ENCODE data around the gene TLCD5.

The TLCD5 gene

GRCh38 chr11:120306519-120307242, 18.4 kb upstream of the TLCD5 start:
- Histone ChIP-seq H3K9me3 (no peaks in the 10 kb centered on the region), H3K9ac (no peak overlapping the region), H3K27me3 (no peaks in the 10 kb centered on the region), H3K4me1 (peaks cover 8% of the 10 kb centered on the region; the same call in 1 of the 2 replicates), H3K4me3 (no peak overlapping the region), H3K4me2 (no peak overlapping the region), H3K36me3 (no peaks in the 10 kb centered on the region), H3K27ac (no peak overlapping the region), H4K20me1 (no peaks in the 10 kb centered on the region)
- TF ChIP-seq Cebpa-rat (IDR thresholded peaks at IDR 0.05) = no peak

DNA sequence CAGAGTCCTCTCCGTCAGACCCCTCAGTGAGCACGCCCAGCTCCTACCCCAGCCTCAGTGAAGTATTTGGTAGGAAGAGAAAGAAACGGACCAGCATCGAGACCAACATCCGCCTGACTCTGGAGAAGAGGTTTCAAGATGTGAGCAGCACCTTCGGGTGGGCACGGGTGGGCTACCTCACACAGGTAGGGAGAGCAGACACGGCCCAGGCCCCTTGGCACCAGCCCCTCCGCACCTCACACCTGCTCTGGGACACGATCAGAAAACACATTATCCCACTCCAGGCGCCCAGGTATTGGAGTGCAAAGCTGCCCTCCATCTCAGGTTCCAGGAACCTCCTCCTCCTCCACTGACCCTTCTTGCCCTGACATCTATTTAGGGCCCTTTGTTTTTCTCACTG, 17.6 kb upstream of the TLCD5 start:
- H3K4me1 ChIP-seq = peaks cover 8% of the 10 kb centered on the region; the same call in 1 of the 2 replicates
- no peak overlapping the region for H3K27ac ChIP-seq
- no peak overlapping the region for H3K4me2 ChIP-seq
- no peaks in the 10 kb centered on the region for H3K9me3 ChIP-seq
- H3K27me3 ChIP-seq = no peaks in the 10 kb centered on the region
- H3K36me3 ChIP-seq = no peaks in the 10 kb centered on the region
- no peak overlapping the region for H3K9ac ChIP-seq
- TF ChIP-seq Cebpa-rat (IDR thresholded peaks at IDR 0.05) = no peak
- no peak overlapping the region for H3K4me3 ChIP-seq
- H4K20me1 ChIP-seq = no peaks in the 10 kb centered on the region

DNA sequence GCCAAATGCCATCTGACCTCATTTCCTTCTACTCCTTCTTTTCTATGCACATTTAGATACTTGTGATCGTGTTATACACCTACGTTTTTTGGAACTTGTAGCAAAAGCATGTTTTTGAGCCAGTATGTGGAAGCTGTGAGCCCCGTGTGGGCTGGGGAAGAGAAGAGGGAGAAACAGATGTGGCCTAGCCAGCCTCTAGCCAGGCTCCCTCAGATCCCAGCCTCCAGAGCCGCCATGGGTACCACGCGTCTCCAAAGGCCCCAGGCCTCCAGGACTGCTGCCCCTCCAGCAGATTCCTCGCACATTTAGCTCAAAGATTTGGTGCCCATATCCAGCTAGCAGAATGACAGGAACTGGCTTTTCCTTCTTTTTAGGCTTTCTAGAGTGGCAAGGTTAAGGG, 17.0 kb upstream of the TLCD5 start:
- no peaks in the 10 kb centered on the region for H4K20me1 ChIP-seq
- H3K27me3 ChIP-seq = no peaks in the 10 kb centered on the region
- H3K36me3 ChIP-seq = no peaks in the 10 kb centered on the region
- no peak overlapping the region for H3K4me3 ChIP-seq
- no peak overlapping the region for H3K27ac ChIP-seq
- peaks cover 8% of the 10 kb centered on the region; the same call in 1 of the 2 replicates for H3K4me1 ChIP-seq
- no peak overlapping the region for H3K9ac ChIP-seq
- no peak overlapping the region for H3K4me2 ChIP-seq
- no peaks in the 10 kb centered on the region for H3K9me3 ChIP-seq
- TF ChIP-seq Cebpa-rat (IDR thresholded peaks at IDR 0.05) = no peak

GRCh38 chr11:120310870-120311269, 14.2 kb upstream of the TLCD5 start:
- no peaks in the 10 kb centered on the region for H3K36me3 ChIP-seq
- no peak overlapping the region for H3K27ac ChIP-seq
- no peak overlapping the region for H3K4me3 ChIP-seq
- no peak for TF ChIP-seq Cebpa-rat (IDR thresholded peaks at IDR 0.05)
- H3K27me3 ChIP-seq = no peaks in the 10 kb centered on the region
- no peaks in the 10 kb centered on the region for H3K9me3 ChIP-seq
- no peak overlapping the region for H3K4me2 ChIP-seq
- H3K9ac ChIP-seq = no peak overlapping the region
- no peaks in the 10 kb centered on the region for H4K20me1 ChIP-seq
- H3K4me1 ChIP-seq = peaks cover 8% of the 10 kb centered on the region; the same call in 1 of the 2 replicates

- Histone ChIP-seq H3K9ac (no peak overlapping the region), H3K4me3 (no peak overlapping the region), H4K20me1 (no peaks in the 10 kb centered on the region), H3K27me3 (no peaks in the 10 kb centered on the region), H3K4me1 (peaks cover 18% of the 10 kb centered on the region), H3K4me2 (no peak overlapping the region), H3K36me3 (no peaks in the 10 kb centered on the region), H3K9me3 (no peaks in the 10 kb centered on the region), H3K27ac (no peak overlapping the region)
- TF ChIP-seq Cebpa-rat (IDR thresholded peaks at IDR 0.05) = no peak
Measured at GRCh38 chr11:120314861-120315260, 10.2 kb upstream of the TLCD5 start.

DNA sequence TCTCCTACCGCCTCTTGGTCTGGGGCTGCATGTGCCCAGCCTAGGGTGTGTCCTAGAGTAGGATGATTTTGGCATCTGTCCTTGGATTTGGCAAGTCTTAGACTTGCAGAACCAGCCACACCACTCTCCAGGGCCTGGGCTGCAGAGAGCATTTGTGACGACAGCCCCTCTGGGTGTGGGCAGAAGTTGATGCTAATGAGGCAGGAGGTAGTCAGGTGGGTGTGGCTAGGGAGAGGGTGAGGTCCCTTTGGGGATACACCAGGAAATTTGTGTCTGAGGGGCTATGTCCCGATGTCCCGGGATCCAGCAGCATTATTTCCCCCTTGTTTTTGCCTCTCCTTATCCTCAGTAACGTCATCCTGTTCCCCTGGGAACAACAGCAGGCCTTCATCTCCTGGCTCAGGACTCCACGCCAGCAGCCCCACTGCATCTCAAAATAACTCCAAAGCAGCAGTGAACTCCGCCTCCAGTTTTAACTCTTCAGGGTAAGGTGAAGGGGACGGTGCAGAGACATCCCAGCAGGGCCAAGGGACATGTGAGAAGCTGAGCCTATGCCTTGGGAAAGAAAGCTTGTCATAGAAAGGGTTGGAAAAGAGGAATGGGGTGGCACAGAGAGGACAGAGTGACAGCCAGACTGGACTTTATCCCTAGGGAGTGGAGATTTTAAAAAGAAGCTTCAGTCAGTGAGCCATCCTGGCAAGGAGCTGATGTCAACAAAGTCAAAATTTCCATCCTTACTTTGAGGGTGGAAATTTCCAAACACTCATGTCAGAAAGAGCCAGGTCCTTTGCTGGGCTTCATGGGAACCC, 8.0 kb upstream of the TLCD5 start:
- Histone ChIP-seq H3K4me2 (peak overlapping the region; percentile 70), H3K9me3 (no peaks in the 10 kb centered on the region), H3K27ac (no peak overlapping the region), H3K27me3 (no peaks in the 10 kb centered on the region), H3K4me1 (peaks cover 15% of the 10 kb centered on the region), H4K20me1 (no peaks in the 10 kb centered on the region), H3K4me3 (no peak overlapping the region), H3K9ac (no peak overlapping the region), H3K36me3 (no peaks in the 10 kb centered on the region)
- no peak for TF ChIP-seq Cebpa-rat (IDR thresholded peaks at IDR 0.05)

DNA sequence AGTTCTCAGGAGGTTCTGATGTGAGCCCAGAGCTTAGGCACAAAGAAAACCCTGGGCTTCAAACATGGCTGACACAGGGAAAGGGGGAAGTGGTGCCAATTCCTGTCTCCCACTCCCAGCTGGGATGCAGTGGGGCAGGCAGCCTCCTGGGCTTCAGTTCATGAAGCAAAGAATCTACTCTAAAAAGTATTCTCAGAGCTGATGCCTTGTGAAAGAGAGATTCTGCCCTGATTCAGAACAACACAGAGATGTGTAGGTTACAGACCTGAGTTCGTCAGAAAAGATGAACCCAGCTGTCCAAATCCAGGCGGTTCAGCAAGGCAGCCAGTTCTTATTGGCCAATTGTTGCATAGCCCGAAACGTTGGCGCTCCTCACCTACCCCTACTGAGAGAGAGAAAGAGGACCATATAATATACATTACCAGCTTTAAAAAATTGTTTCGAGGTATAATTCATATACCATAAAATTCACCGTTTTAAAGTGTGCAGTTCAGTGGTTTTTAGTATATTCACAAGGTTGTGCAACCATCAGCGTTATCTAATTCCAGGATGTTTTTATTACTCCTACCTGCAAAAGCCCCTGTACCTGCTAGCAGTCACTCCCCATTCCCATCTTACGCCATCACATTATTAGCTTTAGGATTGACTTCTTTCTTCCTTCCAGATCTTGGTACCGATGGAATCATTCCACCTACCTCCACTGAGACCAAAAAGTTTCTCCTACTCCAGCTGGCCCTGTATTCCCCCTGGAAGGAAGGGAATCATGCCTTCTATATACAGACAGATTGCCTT, 7.2 kb upstream of the TLCD5 start:
- H3K9ac ChIP-seq = no peak overlapping the region
- H3K27me3 ChIP-seq = no peaks in the 10 kb centered on the region
- TF ChIP-seq Cebpa-rat (IDR thresholded peaks at IDR 0.05) = no peak
- H3K4me2 ChIP-seq = peak overlapping the region; percentile 70; the same call in 1 of the 2 replicates
- H3K4me1 ChIP-seq = peaks cover 15% of the 10 kb centered on the region
- no peaks in the 10 kb centered on the region for H3K36me3 ChIP-seq
- H3K9me3 ChIP-seq = no peaks in the 10 kb centered on the region
- H4K20me1 ChIP-seq = no peaks in the 10 kb centered on the region
- H3K27ac ChIP-seq = no peak overlapping the region
- H3K4me3 ChIP-seq = no peak overlapping the region

DNA sequence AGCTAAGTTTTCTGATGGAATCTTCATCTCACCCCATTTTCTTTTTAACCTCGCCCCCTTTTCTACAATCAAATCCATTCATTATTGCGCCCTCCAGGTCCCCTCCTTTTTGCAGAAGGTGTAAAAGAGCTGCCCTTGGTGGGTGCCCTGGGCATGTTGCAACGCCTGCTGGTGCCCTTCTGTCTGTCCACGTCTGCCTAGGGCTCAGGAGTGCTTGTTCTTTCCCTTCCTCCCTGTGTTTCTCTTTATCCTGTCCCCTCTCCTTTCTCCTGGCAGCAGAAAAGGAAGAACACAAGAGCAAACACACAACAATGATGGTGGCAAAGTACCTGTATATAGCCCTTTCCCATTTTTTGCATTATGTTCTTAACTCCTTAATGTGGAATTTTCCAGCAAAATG, 6.2 kb upstream of the TLCD5 start:
- no peak overlapping the region for H3K4me2 ChIP-seq
- no peaks in the 10 kb centered on the region for H3K36me3 ChIP-seq
- no peak for TF ChIP-seq Cebpa-rat (IDR thresholded peaks at IDR 0.05)
- H3K27ac ChIP-seq = no peak overlapping the region
- H3K9ac ChIP-seq = no peak overlapping the region
- H3K4me3 ChIP-seq = no peak overlapping the region
- no peaks in the 10 kb centered on the region for H3K27me3 ChIP-seq
- peaks cover 15% of the 10 kb centered on the region for H3K4me1 ChIP-seq
- H3K9me3 ChIP-seq = no peaks in the 10 kb centered on the region
- no peaks in the 10 kb centered on the region for H4K20me1 ChIP-seq

GRCh38 chr11:120326228-120326627, 1.1 kb downstream of the TLCD5 start:
- Histone ChIP-seq H3K36me3 (peaks cover 35% of the 10 kb centered on the region), H3K4me2 (peak overlapping the region; percentile 89), H3K4me1 (peaks cover 42% of the 10 kb centered on the region), H3K27ac (peak overlapping the region; percentile 99), H3K27me3 (no peaks in the 10 kb centered on the region), H3K4me3 (peak overlapping the region; percentile 98), H3K9me3 (no peaks in the 10 kb centered on the region), H4K20me1 (peaks cover 24% of the 10 kb centered on the region), H3K9ac (peak overlapping the region; percentile 98)
- TF ChIP-seq Cebpa-rat (IDR thresholded peaks at IDR 0.05) = no peak

Data from BLaER1 (cell line).